Measurements from ENCODE around the gene SEC61A1. TPM values are rescaled to one million over a fixed set of nuclear protein-coding genes. Genes with fewer than 3 reads are reported as not detected.

The SEC61A1 gene
- 296 TPM for total RNA-seq (ENCODE audit: unreplicated experiment)
- long read RNA-seq, transcript SEC61A1-201 (12 exons, 3,635 nt), result major isoform, 110 of 141 reads
- long read RNA-seq, partial matches to known transcripts, result 27 of 141 reads
- long read RNA-seq, other reads (novel, unspliced or antisense), result 4 of 141 reads

DNA sequence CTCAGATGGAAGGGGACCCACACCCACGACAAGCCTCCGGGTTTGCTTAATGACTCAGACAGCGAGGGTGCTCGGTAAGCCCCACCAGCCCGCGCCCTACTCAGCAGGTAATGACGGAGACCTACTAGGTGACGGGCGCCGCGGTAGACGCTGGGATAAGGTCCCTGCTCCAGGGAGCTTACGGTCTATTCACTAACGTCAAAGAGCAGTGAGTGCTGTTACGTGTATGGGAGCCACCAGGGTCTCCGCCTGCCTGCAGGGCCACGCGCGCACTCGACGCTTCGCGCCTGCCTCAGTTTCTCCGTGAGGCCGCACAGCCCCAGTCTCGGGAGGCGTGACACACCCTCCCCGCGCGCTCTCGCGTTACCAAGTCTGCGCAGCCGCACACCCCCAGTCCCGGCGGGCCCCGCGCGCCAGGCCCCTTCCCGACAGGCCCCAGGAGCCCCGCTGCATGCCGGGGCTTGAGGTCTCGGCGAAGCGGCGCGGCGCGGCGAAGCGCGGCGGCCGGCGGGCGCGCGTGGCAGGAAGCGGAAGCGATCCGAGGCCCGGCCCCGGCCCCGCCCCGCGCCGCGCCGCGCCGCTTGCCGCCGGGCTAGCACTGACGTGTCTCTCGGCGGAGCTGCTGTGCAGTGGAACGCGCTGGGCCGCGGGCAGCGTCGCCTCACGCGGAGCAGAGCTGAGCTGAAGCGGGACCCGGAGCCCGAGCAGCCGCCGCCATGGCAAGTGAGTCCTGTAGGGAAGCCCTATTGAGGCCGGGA lies at the start of gene SEC61A1:
SEC61A1 (plus strand) TSS at position 601 of the 758 bp plus-strand sequence; CDS start at position 717, 116 bp downstream.
- peaks cover 16% of the 10 kb centered on the region for H3K36me3 Mint-ChIP-seq (ENCODE audit: low read depth, unreplicated experiment)
- TF ChIP-seq, protein P1, sequence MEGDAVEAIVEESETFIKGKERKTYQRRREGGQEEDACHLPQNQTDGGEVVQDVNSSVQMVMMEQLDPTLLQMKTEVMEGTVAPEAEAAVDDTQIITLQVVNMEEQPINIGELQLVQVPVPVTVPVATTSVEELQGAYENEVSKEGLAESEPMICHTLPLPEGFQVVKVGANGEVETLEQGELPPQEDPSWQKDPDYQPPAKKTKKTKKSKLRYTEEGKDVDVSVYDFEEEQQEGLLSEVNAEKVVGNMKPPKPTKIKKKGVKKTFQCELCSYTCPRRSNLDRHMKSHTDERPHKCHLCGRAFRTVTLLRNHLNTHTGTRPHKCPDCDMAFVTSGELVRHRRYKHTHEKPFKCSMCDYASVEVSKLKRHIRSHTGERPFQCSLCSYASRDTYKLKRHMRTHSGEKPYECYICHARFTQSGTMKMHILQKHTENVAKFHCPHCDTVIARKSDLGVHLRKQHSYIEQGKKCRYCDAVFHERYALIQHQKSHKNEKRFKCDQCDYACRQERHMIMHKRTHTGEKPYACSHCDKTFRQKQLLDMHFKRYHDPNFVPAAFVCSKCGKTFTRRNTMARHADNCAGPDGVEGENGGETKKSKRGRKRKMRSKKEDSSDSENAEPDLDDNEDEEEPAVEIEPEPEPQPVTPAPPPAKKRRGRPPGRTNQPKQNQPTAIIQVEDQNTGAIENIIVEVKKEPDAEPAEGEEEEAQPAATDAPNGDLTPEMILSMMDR (IDR thresholded peaks at IDR 0.05; ENCODE audit: unreplicated experiment), result no peak
- peak; percentile 98 for DNase-seq (ENCODE audit: low spot score)
- peaks cover 14% of the 10 kb centered on the region for H3K27me3 Mint-ChIP-seq (ENCODE audit: unreplicated experiment)
- peak within 1 kb of the TSS; percentile 98 for H3K4me3 Mint-ChIP-seq (ENCODE audit: unreplicated experiment)
- H3K27ac Mint-ChIP-seq (ENCODE audit: unreplicated experiment), result peak within 1 kb of the TSS; percentile 98
- peaks cover 36% of the 10 kb centered on the region for H3K4me1 Mint-ChIP-seq (ENCODE audit: unreplicated experiment)
- H3K9me3 Mint-ChIP-seq (ENCODE audit: unreplicated experiment), result no peaks in the 10 kb centered on the region

DNA sequence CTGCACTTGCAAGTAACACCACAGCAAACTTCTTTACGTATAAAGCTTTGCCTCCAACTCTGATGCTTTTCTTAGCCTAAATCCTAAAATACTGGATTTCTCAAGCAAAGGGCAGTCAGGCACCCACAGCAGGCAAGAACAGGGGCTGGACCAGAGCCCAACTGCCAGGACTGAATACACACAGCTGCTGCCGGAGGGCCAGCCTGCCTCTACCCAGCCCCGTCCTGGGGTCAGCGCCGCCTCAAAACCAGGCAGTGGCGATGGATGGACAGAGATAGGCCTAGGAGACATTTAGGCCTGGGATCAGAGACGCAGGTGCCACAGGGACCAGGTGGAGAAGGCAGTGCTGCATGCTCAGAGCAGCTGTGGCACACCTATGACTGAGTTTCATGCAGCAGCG lies 47.6 kb upstream of the SEC61A1 start:
- no peak overlapping the region for H3K4me3 Mint-ChIP-seq (ENCODE audit: unreplicated experiment)
- no peak overlapping the region for H3K27ac Mint-ChIP-seq (ENCODE audit: unreplicated experiment)
- DNase-seq (ENCODE audit: low spot score), result no peak
- TF ChIP-seq, protein P1 (IDR thresholded peaks at IDR 0.05; ENCODE audit: unreplicated experiment), result no peak
- H3K27me3 Mint-ChIP-seq (ENCODE audit: unreplicated experiment), result no peaks in the 10 kb centered on the region
- peaks cover 5% of the 10 kb centered on the region for H3K4me1 Mint-ChIP-seq (ENCODE audit: unreplicated experiment)
- no peaks in the 10 kb centered on the region for H3K9me3 Mint-ChIP-seq (ENCODE audit: unreplicated experiment)
- H3K36me3 Mint-ChIP-seq (ENCODE audit: low read depth, unreplicated experiment), result no peaks in the 10 kb centered on the region

DNA sequence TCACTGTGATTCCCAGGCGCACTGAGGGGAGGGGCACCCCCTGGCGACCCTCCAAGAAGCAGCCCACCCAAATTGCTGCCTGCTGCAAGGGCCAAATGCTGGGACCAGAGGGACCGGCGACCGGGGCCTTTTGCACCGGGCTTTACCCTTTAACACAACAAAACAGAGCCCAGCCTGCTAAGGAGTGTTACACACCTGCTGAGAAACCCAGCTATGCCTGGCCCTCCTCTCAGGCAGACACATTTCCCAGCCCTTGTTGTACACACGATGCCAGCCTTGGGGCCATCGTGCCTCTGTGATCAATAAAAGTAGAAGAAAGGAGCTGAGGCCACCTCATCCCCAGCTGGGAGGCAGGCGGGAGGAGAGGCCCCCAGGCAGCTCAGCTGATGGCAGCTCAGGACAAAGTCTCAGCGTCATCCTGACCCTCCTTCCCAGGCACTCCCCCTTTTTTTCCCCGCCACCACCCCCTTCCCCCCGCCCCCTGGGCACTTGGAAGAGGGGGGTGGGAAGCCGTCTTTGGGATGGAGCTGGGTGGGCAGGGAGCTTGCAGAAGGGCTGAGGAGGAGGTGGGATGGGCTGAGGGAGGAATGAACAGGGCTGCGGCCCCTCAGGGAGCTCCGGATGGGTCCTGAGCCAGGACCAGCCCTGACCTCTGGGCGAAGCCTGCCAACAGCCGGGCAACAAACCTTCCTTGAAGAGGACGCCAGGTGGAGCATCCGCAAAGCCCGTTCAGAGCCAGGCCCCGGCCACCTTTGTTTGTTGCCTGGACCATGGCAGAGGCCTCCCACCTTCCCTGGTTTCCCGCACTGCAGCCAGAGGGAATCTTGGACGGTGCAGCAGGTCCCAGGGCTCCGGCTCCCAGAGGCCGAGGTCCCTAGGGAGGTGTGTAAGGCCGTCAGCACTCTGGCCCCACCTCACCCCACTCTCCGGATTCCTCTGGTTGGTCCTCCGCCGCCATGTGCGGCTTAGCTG lies 45.9 kb upstream of the SEC61A1 start:
- Mint-ChIP-seq H3K4me3 (ENCODE audit: unreplicated experiment) (no peak overlapping the region), H3K27ac (ENCODE audit: unreplicated experiment) (no peak overlapping the region)
- DNase-seq (ENCODE audit: low spot score), result no peak

DNA sequence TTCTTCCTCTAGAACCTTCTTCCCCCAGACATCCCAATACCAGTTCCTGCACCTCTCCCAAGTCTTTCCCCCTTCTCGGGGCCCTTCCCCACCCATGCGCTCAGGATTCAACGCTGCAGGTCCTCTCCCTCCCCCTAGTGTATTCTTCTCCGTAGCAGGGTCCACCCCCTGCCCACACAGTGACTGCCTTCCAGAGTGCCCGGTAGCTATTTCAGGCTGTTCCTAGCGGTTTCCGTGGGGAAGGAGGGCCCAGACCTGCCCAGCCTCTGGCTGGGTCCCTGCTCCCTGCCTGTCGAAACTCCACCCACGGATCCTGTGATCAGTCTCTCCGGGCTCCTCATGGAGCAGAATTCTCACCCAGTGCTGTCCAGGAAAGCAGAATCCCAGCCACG lies 45.2 kb upstream of the SEC61A1 start:
- Mint-ChIP-seq H3K4me3 (ENCODE audit: unreplicated experiment) (no peak overlapping the region), H3K36me3 (ENCODE audit: low read depth, unreplicated experiment) (no peaks in the 10 kb centered on the region), H3K27ac (ENCODE audit: unreplicated experiment) (no peak overlapping the region), H3K4me1 (ENCODE audit: unreplicated experiment) (peaks cover 9% of the 10 kb centered on the region), H3K27me3 (ENCODE audit: unreplicated experiment) (no peaks in the 10 kb centered on the region), H3K9me3 (ENCODE audit: unreplicated experiment) (no peaks in the 10 kb centered on the region)
- TF ChIP-seq, protein P1 (IDR thresholded peaks at IDR 0.05; ENCODE audit: unreplicated experiment), result no peak
- no peak for DNase-seq (ENCODE audit: low spot score)

More for the DNA sequence above, 45.9 kb upstream of the SEC61A1 start:
- Mint-ChIP-seq H3K9me3 (ENCODE audit: unreplicated experiment) (no peaks in the 10 kb centered on the region), H3K36me3 (ENCODE audit: low read depth, unreplicated experiment) (no peaks in the 10 kb centered on the region), H3K27me3 (ENCODE audit: unreplicated experiment) (no peaks in the 10 kb centered on the region), H3K4me1 (ENCODE audit: unreplicated experiment) (peaks cover 7% of the 10 kb centered on the region)
- TF ChIP-seq, protein P1 (IDR thresholded peaks at IDR 0.05; ENCODE audit: unreplicated experiment), result no peak

Data from endothelial cell (in vitro differentiated cells).